Mesenchymal stem cell (in vitro differentiated cells and primary cell): Measurements from ENCODE around the gene PHF10.

Experiments
- DNase-seq: peaks from one replicate; pipeline ENCODE4 v3.0.0-alpha.2; 2013
- H2AFZ ChIP-seq: one replicate; pipeline ENCODE4 v1.6.1; 2013; ENCODE audit warnings: low read depth, mild to moderate bottlenecking, control low read depth, inconsistent platforms, low read length, moderate library complexity
- H2AK5ac ChIP-seq: 2 replicates; pipeline ENCODE4 v1.6.1; 2013; ENCODE audit warnings: low read length, moderate library complexity, mild to moderate bottlenecking, inconsistent platforms; ENCODE audit not compliant: severe bottlenecking
- H2BK120ac ChIP-seq: one replicate; pipeline ENCODE4 v1.6.1; 2013; ENCODE audit warnings: low read depth, mild to moderate bottlenecking, inconsistent platforms, low read length, moderate library complexity
- H2BK12ac ChIP-seq, 2 experiments: one replicate each; pipeline ENCODE4 v1.6.1; 2013; ENCODE audit warnings: inconsistent platforms in 2 of 2, low read length in 2 of 2, mild to moderate bottlenecking in 2 of 2, moderate library complexity in 2 of 2, control low read depth in 1 of 2
- H2BK15ac ChIP-seq: one replicate; pipeline ENCODE4 v1.6.1; 2013; ENCODE audit warnings: mild to moderate bottlenecking, low read depth, inconsistent platforms; ENCODE audit not compliant: poor library complexity, severe bottlenecking
- H2BK5ac ChIP-seq: 2 replicates; pipeline ENCODE4 v1.6.1; 2013; ENCODE audit warnings: low read depth, mild to moderate bottlenecking, low read length, control low read depth, inconsistent platforms; ENCODE audit not compliant: poor library complexity, severe bottlenecking
- H3K14ac ChIP-seq, 2 experiments: one replicate each; pipeline ENCODE4 v1.6.1; 2013; ENCODE audit warnings: inconsistent platforms in 2 of 2, low read length in 2 of 2, control low read depth in 1 of 2, mild to moderate bottlenecking in 1 of 2, moderate library complexity in 1 of 2
- H3K18ac ChIP-seq, 2 experiments: one replicate each; pipeline ENCODE4 v1.6.1; 2013; ENCODE audit warnings: inconsistent platforms in 2 of 2, low read length in 2 of 2, control low read depth in 1 of 2, low read depth in 1 of 2, mild to moderate bottlenecking in 1 of 2
- H3K23ac ChIP-seq, 2 experiments: one replicate each; pipeline ENCODE4 v1.6.1; 2013; ENCODE audit warnings: inconsistent platforms in 2 of 2, low read length in 2 of 2, mild to moderate bottlenecking in 2 of 2, moderate library complexity in 2 of 2, control low read depth in 1 of 2
- H3K27ac ChIP-seq: 2 replicates; pipeline ENCODE4 v1.5.1; 2013; ENCODE audit warnings: mild to moderate bottlenecking, moderate library complexity, low read length, control low read depth, inconsistent platforms; ENCODE audit not compliant: poor library complexity, severe bottlenecking
- H3K27me3 ChIP-seq, 2 experiments: 2 replicates each; pipeline versions ENCODE4 v1.6.1 to v1.7.0; 2013; ENCODE audit warnings: low read length in 2 of 2, mild to moderate bottlenecking in 2 of 2, moderate library complexity in 2 of 2, control low read depth in 1 of 2, inconsistent platforms in 1 of 2; ENCODE audit not compliant: control insufficient read depth in 1 of 2, insufficient read depth in 1 of 2
- H3K36me3 ChIP-seq, 2 experiments: 2 replicates each; pipeline versions ENCODE4 v1.6.1 to v1.7.0; 2013; ENCODE audit warnings: low read length in 2 of 2, control low read depth in 1 of 2, inconsistent platforms in 1 of 2, low read depth in 1 of 2, mild to moderate bottlenecking in 1 of 2; ENCODE audit not compliant: insufficient read depth in 2 of 2, control insufficient read depth in 1 of 2
- H3K4ac ChIP-seq, 2 experiments: one replicate each; pipeline ENCODE4 v1.6.1; 2013; ENCODE audit warnings: inconsistent platforms in 2 of 2, low read length in 2 of 2, mild to moderate bottlenecking in 2 of 2, moderate library complexity in 2 of 2, control low read depth in 1 of 2, low read depth in 1 of 2
- H3K4me1 ChIP-seq: 2 replicates; pipeline ENCODE4 v1.6.1; 2013; ENCODE audit warnings: low read depth, low read length, control low read depth; ENCODE audit not compliant: control insufficient read depth, insufficient read depth
- H3K4me2 ChIP-seq: 2 replicates; pipeline ENCODE4 v1.6.1; 2013; ENCODE audit warnings: low read length, mild to moderate bottlenecking, inconsistent platforms; ENCODE audit not compliant: poor library complexity, severe bottlenecking
- H3K4me3 ChIP-seq, 2 experiments: 2 replicates each; pipeline versions ENCODE4 v1.5.1 to v1.7.0; 2013; ENCODE audit warnings: low read length in 2 of 2, mild to moderate bottlenecking in 2 of 2, control low read depth in 1 of 2, low read depth in 1 of 2; ENCODE audit not compliant: insufficient read depth in 1 of 2
- H3K79me1 ChIP-seq: replicated peaks from 2 replicates; pipeline ENCODE4 v1.6.1; 2013; ENCODE audit warnings: mild to moderate bottlenecking, control low read depth, low read length, inconsistent platforms; ENCODE audit not compliant: poor library complexity, severe bottlenecking
- H3K9ac ChIP-seq: 2 replicates; pipeline ENCODE4 v1.7.0; 2013; ENCODE audit warnings: mild to moderate bottlenecking, low read length, moderate library complexity
- H3K9me3 ChIP-seq: 2 replicates; pipeline ENCODE4 v1.7.0; 2013; ENCODE audit warnings: mild to moderate bottlenecking, low read length; ENCODE audit not compliant: control insufficient read depth
- H4K8ac ChIP-seq: one replicate; pipeline ENCODE4 v1.6.1; 2013; ENCODE audit warnings: inconsistent platforms, mild to moderate bottlenecking, low read length, moderate library complexity
- H4K91ac ChIP-seq: one replicate; pipeline ENCODE4 v1.6.1; 2013; ENCODE audit warnings: mild to moderate bottlenecking, low read length, inconsistent platforms
- WGBS: methylation state at CpG from one replicate; pipeline ENCODE4 v1.1.7; 2013; ENCODE audit warnings: mixed read lengths; 5-methylcytosine and 5-hydroxymethylcytosine counted together

PHF10 gene

DNA sequence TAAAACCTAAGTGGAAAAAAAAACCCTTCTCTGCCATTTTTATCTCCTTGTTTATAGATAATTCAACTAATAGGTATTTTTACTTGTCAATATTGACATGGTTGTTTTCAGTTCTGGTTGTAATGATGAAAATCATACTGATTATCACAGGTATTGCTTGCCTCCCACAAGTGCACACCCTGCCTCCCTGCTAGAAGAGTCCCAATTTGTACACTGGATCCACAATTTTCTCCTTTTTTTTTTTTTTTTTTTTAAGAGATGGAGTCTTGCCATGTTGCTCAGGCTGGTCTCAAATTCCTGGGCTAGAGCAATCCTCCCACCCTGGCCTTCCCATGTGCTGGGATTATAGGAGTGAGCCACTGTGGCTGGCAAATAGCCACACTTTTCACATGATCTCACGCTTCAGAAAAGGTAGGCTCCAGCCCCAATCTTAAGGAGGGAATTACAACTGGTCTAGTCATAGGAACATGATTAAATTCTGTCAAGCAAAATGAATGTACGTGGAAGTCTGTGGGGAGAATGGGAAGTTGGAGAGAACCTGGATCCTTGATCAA is 14.8 kb upstream of the PHF10 start:
- Histone ChIP-seq H2AK5ac (no peak overlapping the region), H3K79me1 (no peaks in the 10 kb centered on the region), H3K36me3 (no peaks in the 10 kb centered on the region), H3K27me3 (peaks cover 0 to 4% of the 10 kb centered on the region in 2 experiments), H3K4ac (no peak overlapping the region), H3K9me3 (no peaks in the 10 kb centered on the region), H3K27ac (no peak overlapping the region), H3K4me1 (no peaks in the 10 kb centered on the region), H3K14ac (no peak overlapping the region), H3K9ac (peak overlapping the region; percentile 51), H4K8ac (no peak overlapping the region), H2AFZ (no peak overlapping the region), H2BK12ac (no peak overlapping the region), H3K4me2 (no peak overlapping the region), H2BK15ac (no peak overlapping the region), H2BK120ac (no peak overlapping the region), H4K91ac (no peak overlapping the region), H3K4me3 (no peak overlapping the region), H3K18ac (no peak overlapping the region), H2BK5ac (no peak overlapping the region), H3K23ac (no peak overlapping the region)
- WGBS: 91% methylated on average over 1 of the region's 2 CpGs
- DNase-seq: no peak

- Histone ChIP-seq H3K14ac (no peak overlapping the region), H3K36me3 (no peaks in the 10 kb centered on the region), H3K4me3 (peak overlapping the region in 1 of 2 experiments; percentile 47), H2BK15ac (no peak overlapping the region), H2AFZ (no peak overlapping the region), H3K4me1 (no peaks in the 10 kb centered on the region), H3K23ac (no peak overlapping the region), H2AK5ac (no peak overlapping the region), H3K4me2 (no peak overlapping the region), H2BK120ac (no peak overlapping the region), H4K91ac (no peak overlapping the region), H3K27ac (no peak overlapping the region), H3K4ac (no peak overlapping the region), H2BK12ac (no peak overlapping the region), H4K8ac (no peak overlapping the region), H3K9ac (peak overlapping the region; percentile 51), H3K79me1 (no peaks in the 10 kb centered on the region), H3K18ac (no peak overlapping the region), H3K27me3 (peaks cover 0 to 4% of the 10 kb centered on the region in 2 experiments), H3K9me3 (no peaks in the 10 kb centered on the region), H2BK5ac (no peak overlapping the region)
- no peak for DNase-seq
- WGBS: 85% methylated on average over 9 of the region's 9 CpGs
These were observed 14.1 kb upstream of the PHF10 start for GRCh38 chr6:169738204-169738975.

DNA sequence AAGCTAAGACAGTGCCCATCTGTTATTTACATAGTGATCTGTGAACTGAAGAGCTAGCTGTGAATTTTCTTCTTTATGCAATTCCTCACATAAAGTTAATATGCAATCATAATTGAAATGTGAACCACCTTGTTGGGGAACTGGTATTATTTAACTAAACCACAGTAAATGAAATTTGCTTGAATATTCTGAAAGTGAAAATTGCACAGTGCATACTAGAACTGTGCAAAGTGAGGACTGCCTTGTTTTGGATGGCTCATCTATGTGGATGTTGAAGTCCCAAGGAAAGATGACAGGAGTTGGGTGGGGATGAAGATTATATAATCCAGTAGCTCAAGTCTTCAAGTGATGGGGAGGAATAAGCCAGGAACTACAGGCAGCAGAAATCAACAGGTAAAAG is 5.7 kb upstream of the PHF10 start:
- Histone ChIP-seq H2BK15ac (no peak overlapping the region), H3K79me1 (no peaks in the 10 kb centered on the region), H3K27ac (no peak overlapping the region), H2BK5ac (no peak overlapping the region), H3K14ac (no peak overlapping the region), H3K4me1 (peaks cover 2% of the 10 kb centered on the region), H2BK120ac (no peak overlapping the region), H2AFZ (no peak overlapping the region), H3K36me3 (no peaks in the 10 kb centered on the region), H2AK5ac (no peak overlapping the region), H3K23ac (no peak overlapping the region), H3K4me3 (no peak overlapping the region), H3K27me3 (no peaks in the 10 kb centered on the region), H3K9me3 (no peaks in the 10 kb centered on the region), H3K4me2 (no peak overlapping the region), H3K9ac (no peak overlapping the region), H3K4ac (no peak overlapping the region), H4K91ac (no peak overlapping the region), H4K8ac (no peak overlapping the region), H2BK12ac (no peak overlapping the region), H3K18ac (no peak overlapping the region)
- DNase-seq: no peak

DNA sequence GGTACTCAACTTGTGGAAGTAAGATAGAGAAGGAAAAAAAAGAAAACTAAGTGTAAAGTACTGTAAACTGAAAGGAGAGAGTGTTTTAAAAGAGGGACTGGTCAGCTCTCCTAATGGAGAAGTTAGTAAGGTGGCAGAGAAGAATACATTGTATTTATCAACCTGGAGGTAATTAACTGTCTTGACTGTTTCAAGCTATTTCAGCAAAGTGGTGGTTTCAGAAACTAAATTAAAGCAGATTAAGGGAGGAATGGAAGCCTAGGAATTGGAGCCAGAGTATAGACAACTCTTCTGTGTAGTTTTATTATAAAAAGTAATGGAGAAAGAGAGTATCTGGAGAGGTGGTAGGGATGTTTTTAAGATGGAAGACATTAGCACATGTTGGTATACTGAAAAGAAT is 2.7 kb upstream of the PHF10 start:
- no peak overlapping the region for H3K14ac ChIP-seq
- peaks cover 7% of the 10 kb centered on the region for H3K4me1 ChIP-seq
- H4K8ac ChIP-seq: no peak overlapping the region
- H3K4ac ChIP-seq: no peak overlapping the region
- no peak overlapping the region for H3K18ac ChIP-seq
- no peak overlapping the region for H3K4me3 ChIP-seq
- no peak overlapping the region for H2BK5ac ChIP-seq
- no peak overlapping the region for H2AFZ ChIP-seq
- H3K36me3 ChIP-seq: no peaks in the 10 kb centered on the region
- DNase-seq: no peak
- no peaks in the 10 kb centered on the region for H3K27me3 ChIP-seq
- no peak overlapping the region for H3K4me2 ChIP-seq
- no peak overlapping the region for H3K9ac ChIP-seq
- peaks cover 3% of the 10 kb centered on the region for H3K79me1 ChIP-seq
- H3K23ac ChIP-seq: no peak overlapping the region
- no peak overlapping the region for H2AK5ac ChIP-seq
- H4K91ac ChIP-seq: no peak overlapping the region
- no peak overlapping the region for H2BK120ac ChIP-seq
- H3K27ac ChIP-seq: no peak overlapping the region
- no peak overlapping the region for H2BK12ac ChIP-seq
- H3K9me3 ChIP-seq: no peaks in the 10 kb centered on the region
- no peak overlapping the region for H2BK15ac ChIP-seq
